ENCODE data around the gene FMNL2.

FMNL2 gene

DNA sequence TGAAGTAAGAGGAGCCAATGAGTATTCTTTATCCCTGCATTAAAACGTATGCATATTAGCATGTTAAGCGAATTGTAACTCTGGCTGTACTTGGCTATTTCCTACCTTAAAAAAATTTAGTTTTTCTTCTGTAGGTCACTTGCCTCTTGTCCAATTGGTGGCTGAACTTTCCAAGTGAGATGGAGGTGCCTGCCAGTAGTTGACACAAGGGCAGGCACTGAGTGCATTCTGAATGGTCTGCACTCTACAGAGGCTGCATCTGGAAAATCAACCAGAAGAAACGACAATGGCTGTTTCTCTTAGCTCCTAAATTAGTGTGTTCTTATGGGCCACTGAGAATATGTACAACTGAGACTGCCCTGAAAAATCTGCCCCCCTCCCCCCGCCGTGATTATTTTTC, 221.5 kb downstream of the FMNL2 start:
- no peak for DNase-seq (ENCODE audit: low read depth)

DNA sequence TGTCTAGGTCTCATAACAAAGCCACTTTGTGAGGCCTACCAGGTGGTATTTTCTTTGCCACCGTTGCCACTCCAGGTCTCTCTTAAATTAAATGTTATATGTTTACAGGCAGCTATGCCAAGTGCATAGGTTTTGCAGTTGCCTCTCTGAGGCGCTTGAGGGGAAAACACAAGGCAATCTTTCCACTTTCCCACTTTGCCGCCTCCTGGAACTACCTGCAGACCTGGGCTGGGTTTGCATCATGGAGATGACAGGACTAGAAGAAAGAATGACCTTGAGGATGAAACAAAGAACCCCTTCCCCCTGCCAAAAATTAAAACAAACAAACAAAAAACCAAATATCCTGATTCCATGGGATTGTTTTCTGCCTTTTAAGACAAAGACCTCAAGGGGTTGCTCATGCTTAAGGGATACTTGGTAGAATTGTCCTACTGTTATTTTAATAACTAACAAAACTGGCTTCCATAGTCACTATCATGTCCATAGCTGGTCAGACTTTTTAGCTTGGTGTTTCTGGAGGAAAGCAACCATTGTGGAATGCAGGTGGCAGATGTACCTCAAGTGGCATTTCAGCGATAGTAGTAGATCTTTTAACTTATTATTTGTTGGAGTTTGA, 222.4 kb downstream of the FMNL2 start:
- no peak for DNase-seq (ENCODE audit: low read depth)

DNA sequence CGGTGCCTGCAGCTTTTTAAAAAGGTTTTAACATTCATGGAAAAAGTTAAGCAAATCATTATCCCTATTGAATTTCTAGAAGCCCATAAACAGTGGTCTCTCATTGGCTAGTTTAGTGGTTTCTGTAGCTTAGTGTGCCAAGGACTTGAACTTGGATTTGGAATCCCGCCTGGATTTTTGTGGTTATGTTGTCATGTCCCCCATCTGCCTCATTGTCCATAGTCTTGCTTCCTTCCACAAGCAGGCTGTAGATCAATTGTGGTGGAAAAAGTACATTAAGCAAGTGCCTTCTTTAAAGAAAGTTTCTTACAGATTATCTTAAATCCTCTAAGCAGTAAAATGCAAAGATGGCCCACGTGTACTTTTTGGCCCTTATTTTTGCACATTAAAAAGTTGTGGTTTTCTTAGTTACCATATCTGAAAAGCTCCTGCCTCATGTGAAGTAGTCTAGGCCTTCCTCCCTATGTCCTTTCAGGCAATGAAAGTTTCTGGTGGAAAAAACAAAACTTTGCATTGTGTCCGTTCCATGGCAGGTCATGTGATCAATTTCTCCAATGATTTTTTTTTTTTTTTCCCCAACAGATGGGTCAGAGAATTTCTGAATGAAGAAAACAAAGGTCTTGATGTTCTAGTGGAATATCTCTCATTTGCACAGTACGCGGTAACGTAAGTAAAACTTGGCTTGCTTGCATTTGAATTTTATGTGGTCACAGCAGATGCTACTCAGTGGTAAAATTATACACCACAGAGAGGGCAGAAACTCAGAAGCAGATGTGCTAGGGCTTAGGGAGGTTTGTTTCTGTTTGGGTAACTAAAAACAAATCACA, 223.4 kb downstream of the FMNL2 start:
- DNase-seq (ENCODE audit: low read depth): peak; percentile 85

DNA sequence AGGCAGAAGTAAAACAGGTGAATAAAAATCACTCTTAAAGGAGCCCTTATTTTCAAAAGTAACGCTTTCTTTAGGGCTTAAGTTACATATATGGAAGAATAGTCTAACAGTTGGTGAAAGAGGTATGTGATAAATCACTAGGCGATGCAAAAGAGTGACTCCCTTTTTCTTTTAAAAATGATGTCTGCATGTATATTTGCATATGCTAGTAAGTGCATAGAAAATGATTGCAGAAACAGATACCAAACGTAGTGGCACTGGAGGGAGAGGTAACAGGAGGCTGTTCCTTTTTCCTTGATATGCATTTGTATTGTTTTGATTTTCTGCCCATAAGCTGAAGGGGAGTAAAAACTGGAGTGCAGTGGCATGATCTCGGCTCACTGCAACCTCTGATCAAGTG, 224.0 kb downstream of the FMNL2 start:
- DNase-seq (ENCODE audit: low read depth): no peak

DNA sequence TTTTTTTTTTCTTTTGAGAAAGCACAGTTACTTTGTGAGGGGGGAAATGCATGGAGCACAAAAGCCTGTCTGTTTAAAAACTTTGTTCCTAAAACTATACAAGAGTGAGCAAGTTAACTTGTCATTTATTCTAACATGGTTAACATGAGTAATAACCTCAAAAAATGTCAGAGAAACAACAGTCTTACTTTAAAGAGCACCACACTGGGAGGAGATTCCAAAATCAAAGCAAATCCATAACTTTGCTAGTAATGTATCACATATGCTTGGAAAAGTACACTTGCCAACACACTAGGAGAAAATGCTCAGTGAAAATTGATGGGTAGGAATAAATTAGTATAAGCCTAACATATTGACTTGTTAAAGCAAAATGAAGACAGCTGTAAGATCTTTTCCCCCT, 225.2 kb downstream of the FMNL2 start:
- DNase-seq (ENCODE audit: low read depth): peak; percentile 32

DNA sequence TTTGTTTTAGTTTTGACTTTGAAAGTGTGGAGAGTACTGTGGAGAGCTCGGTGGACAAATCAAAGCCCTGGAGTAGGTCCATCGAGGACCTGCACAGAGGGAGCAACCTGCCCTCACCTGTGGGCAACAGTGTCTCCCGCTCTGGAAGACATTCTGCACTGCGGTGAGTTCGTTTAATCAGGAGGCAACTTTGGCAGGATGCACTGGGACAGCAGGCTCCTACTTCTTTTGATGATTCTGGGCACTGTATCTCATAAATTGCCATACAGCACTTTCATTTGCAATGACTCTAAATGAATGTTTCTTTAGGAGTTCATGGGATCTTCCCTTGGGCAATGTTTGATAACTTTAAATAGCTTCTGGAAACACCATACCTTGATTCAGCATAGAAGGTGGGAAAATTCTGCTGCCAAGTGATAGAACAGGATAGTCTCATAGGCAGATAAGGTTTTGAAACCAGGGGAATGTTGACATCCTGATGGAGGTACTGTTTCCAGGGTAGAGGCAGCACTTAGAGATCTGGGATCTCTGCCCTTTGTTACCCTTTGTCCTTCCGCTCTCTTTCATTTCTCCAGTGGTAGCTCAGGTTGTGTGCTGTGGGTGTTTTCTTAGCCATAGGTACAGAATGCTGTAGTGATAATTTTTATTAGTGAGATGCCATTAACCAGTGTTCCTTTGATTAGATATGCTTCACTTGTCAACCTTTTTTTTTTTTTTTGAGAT, 226.1 kb downstream of the FMNL2 start:
- no peak for DNase-seq (ENCODE audit: low read depth)

DNA sequence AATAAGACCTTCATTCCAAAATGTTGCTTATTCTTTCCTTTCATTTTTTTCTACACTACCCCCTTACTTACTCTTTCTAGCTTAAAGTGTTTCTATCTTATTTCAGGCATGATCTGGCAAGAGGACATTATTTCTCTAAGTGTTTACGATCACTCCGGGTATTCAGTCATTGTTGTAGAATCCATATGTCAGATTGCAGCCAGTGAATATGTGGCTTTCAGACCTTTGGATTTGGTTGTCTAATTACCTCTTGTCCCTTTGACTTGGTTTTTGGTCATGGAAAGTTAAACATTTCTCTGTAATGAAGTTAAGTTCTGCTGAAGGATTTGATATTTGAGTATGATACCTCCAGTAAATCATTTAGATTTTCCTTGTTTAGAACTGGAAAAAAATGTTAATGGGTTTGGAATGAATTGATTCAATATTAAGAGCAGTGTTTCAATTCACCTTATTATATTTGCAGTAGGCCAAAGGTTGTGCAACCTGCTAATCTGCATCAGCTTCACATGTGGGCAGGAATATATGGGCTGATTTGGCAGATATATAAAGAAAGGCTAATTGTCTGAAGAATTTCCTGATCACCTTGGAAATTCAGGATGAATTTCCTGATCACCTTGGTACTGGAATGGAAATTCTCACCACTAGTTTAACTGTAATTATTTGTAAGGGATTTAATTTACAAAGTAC, 227.4 kb downstream of the FMNL2 start:
- DNase-seq (ENCODE audit: low read depth): no peak

DNA sequence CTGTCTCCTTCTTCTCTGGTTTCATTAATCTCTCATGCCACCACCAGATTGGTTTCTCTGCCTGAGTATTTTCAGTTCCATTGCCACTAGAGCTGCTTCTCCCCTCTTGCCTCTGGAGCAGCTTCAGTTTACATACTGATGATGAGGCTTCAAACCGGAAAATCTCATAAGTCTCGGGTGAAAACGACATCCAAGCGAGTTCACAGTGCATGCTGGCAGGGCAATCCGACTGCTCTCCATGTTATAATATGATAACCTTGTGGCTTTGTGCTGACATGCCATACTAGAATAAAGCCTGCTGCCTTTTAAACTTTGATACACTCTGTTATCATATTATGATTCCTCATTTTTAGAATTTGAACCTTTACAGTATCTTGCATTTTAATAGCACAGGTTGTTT, 228.8 kb downstream of the FMNL2 start:
- no peak for DNase-seq (ENCODE audit: low read depth)

DNA sequence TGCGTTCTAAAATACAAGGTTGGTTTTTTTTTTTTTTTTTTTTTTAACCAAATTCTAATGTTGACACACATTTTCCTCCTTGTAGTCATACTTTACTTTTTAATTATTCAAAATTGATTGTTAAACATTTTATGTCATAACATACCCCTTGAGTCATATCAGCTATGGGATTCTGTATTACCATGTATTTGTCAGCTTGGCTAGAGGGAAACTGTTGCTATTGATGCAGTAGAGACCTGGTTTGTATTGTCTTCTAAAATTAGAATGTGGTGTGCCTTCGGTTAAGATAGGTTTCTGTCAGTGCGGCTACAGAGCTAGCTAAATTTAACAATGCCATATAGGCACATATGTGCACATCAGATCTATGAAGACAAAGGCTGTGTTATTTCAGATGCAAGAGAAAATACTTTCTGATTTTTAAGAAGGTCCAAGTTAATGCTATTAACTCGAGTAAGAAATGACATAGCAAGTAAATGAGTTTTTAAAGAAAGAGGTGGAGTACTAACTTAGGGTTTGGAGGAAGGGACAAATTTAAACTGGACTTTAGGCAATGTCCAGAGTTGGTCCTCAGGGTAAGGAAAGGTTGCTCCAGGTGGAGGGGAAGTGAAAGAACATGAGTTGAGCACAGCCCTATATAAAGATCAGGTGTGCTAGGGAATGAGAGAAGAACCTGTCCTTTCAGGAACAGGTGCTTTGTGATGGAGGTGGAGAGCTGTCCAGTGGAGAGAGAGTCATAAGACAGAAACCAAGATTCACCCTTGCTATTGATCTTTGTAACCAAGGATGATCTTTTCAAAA, 230.0 kb downstream of the FMNL2 start:
- no peak for DNase-seq (ENCODE audit: low read depth)

DNA sequence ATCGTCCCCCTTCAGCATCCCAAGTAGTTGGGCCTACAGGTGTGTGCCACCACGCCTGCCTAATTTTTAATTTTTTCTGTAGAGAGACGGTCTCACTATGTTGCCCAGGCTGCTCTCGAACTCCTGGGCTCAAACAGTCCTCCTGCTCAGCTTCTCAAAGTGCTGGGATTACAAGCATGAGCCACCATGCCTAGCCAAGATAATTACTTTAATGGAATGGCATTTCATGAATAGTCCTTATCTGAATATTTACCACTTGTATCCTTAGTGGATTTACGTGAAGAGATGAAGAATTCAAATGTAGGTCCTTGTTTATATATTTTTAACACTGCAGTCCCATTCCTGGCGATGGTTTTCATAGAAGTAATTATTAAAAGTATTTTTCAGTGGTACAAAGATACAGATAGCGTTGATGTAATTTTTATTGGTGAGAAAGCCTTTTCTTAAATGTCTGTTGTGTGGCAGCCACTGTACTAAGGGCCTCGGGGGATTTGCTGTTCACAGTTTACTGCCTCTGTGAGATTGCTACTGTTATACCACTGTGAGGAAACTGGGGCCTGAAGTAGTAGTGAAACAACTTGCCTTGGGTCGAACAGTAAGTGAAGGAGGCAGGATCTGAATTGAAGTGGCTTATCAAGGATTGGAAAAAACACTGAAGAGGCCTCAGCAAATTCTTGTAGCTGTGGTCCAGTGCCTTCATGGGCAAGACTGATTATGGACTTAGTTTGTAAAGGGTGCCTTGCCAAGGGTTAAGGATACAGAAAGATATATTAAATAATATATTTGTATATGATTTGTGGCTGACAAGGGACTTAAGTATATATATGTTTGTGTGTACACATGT, 231.1 kb downstream of the FMNL2 start:
- no peak for DNase-seq (ENCODE audit: low read depth)

DNA sequence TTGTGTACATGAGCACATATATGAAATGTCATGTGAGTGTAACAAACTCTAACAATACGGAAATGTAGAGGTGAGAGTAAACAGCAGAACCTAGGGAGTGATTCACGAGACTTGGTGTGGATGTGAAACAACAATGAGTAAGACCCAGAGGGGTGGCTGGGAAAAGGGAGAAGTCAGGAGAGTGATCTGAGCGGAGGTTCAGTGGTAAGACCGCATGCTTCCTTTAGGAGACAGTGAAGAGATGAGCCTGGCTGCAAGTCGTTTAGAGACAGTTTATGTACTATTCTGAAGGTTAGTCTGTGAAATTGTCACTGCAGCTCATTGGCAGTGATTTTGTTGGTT, 231.7 kb downstream of the FMNL2 start:
- DNase-seq (ENCODE audit: low read depth): no peak

DNA sequence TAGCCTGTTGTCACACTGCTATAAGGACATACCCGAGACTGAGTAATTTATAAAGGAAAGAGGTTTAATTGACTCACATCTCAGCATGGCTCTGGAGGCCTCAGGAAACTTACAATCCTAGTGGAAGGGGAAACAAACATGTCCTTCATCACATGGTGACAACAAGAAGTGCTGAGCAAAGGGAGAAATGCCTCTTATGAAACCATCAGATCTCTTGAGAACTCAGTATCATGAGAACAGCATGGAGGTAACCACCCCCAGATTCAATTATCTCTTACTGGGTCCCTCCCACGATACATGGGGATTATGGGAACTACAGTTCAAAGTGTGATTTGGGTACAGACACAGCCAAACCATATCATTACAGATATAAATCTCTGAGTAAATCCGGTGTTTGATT, 233.6 kb downstream of the FMNL2 start:
- no peak for DNase-seq (ENCODE audit: low read depth)

DNA sequence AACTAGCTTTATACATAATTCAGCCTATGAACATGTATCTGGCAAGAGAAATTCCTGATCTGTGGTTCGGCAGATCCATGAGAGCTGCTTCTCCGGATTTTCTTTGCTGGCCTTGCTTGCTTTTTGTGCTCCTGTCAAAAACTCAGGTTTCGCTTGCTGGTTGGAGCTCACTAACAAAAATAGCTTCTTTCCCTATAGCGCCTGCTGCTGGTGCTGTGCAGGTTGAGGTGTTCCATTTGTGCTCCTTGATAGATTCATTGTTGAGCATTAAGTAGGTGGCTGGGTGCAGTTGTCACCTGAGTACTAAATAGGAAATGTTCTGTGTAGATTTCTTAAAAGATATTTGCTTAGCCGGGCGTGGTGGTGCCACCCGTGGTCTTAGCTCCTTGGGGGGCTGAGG, 234.2 kb downstream of the FMNL2 start:
- no peak for DNase-seq (ENCODE audit: low read depth)

DNA sequence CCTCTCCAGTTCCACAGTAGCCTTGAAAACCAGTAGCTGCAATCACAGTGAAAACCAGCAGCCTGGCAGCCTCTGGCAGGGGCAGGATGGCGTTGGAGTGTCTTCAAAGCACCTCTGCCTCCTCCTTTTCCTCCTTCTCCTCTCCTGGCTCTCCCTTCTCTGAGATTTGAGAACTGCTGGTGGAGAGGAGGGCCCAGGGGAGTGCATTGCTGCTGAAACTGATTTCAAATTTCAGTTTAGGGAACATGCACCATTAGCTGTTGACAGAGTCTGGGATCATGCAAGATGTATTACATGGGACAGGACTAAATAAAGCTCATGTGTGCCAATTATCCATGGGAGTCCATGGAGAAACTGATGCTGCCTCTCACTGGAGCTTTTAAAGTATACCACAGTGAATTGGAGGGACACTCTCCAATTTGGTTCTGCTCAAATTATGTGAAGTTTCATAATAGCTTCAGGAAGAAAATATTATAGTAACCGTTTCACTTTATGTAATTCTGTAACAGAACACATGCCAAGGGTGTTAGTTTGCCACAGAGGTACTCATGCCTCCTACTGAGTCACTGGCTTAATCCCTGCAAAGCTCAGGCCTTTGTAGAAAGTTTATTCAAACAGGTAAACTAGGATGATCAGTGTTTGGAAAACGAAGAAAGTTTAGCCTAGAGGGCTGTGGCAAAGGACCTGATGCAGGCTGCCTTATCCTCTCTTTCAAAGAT, 236.2 kb downstream of the FMNL2 start:
- no peak for DNase-seq (ENCODE audit: low read depth)

DNA sequence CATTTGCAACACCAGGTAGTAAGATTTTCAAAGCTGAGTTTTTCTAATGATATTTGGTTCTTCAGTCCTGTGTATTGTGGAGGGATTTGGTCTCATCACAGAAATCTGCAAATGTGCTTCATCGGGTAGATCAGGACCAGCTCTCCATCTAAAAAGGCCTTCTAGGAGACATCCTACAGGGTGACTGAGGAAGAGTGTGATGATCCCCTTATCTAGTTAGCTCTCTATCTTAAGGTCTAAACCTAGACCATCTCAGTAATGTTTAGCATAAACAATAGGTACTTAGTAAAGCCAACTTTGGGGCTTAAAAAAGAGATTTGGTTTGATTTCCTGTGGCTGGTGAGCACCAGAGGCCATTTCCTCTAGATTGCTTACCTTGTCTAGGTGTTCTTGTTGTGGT, 237.1 kb downstream of the FMNL2 start:
- DNase-seq (ENCODE audit: low read depth): no peak

DNA sequence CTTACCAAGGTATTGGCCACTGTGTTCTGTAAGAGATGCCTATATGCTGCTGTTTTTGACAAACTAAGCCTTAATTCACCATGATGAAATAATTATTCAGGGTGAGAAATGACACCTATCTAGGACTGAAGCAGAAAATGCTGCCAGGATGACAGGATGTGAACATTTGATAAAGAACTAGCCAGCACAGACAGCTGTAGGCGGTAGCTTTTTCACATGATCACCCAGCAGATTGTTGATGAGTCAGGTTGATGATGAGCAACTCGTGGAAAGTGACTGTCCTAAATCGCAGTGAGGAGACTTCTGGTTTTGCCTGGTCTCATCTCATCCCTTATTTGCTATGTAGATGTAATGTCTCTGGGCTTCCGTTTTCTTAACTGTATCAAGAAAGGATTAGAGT, 238.2 kb downstream of the FMNL2 start:
- DNase-seq (ENCODE audit: low read depth): peak; percentile 72

DNA sequence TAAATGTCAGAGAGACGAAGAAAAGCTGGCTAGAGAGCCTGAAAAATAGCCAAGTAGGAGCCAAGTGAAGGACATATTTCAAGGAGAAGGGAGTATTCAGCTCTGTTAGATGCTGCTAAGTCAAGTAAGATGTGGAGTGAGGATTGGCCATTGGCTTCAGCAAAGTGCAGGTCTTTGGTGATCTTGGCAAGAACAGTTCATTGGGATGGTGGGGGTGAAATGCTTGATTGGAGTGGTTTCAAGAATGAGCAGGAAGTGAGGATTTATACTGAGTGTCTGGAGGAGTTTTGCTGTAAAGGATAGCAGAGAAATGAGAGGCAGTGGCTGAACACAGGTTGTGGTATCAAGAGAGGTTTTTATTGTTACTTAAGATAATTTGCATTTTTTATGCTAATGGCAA, 242.6 kb downstream of the FMNL2 start:
- no peak for DNase-seq (ENCODE audit: low read depth)

DNA sequence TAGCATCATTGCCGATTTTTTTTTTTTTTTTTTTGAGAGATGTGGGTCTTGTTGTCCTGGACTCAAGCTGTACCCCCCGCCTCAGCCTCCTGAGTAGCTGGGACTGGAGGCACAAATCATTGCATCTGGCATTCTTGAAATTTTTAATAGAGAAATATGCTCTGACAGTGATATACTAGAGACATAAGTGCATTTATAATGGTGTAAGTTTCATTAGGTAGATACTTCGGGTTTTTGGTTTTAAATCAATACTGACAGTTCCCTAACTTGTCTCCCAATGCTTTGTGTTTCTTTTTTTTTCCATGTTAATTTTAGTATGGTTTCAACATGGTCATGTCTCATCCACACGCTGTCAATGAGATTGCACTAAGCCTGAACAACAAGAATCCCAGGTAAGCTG, 243.6 kb downstream of the FMNL2 start:
- DNase-seq (ENCODE audit: low read depth): no peak

DNA sequence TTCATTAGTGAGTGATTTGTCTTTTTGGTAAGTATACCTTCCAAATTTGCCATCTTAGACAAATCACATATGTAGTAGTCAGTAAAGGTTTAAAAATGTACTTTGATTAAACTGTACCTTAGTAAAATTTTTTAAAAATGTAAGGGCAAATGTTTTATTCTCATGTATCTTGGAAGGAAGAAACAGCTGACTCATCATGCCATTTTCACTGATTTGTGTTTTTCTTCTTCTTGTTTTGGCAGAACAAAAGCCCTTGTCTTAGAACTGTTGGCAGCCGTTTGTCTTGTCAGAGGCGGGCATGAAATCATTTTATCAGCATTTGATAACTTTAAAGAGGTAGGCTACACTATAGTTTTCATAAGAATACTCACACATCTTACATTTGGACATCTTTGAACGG, 245.7 kb downstream of the FMNL2 start:
- DNase-seq (ENCODE audit: low read depth): no peak

DNA sequence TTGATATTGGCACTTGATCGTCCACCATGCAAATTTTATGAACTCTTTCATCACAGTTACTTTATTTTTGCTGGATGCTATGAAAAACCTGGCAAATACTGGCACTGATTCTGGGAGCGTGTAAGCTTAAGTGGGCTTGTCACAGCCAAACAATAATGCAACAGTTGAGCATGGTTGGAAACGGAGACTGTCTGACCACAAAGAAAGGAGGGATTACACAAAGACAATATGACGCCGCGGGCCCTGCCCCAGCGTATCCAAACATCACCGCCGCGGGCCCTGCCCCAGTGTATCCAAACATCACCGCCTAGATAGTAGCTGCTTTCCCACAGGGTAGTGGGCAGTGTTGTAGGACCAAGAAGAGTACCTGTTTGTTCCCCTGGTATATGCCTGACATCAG, 246.4 kb downstream of the FMNL2 start:
- DNase-seq (ENCODE audit: low read depth): no peak
